Effector memory CD4-positive, alpha-beta T cell (primary cell): ENCODE measurements around the gene KRT37.

Experiments
- DNase-seq, 3 donors: peaks; one replicate each; pipeline ENCODE4 v3.0.0-alpha.2; 2020
- H3K27ac ChIP-seq: 2 replicates; pipeline ENCODE4 v1.7.0; 2013; ENCODE audit warnings: mild to moderate bottlenecking, low read length, moderate library complexity; ENCODE audit not compliant: insufficient read depth, poor library complexity, severe bottlenecking
- H3K27me3 ChIP-seq: replicated peaks from 2 replicates; pipeline ENCODE4 v1.7.0; 2013; ENCODE audit warnings: mild to moderate bottlenecking, low read length; ENCODE audit not compliant: insufficient read depth, control insufficient read depth, poor library complexity, severe bottlenecking
- H3K36me3 ChIP-seq: 2 replicates; pipeline ENCODE4 v1.7.0; 2013; ENCODE audit warnings: mild to moderate bottlenecking, low read length, moderate library complexity; ENCODE audit not compliant: control insufficient read depth, insufficient read depth
- H3K4me1 ChIP-seq: 2 replicates; pipeline ENCODE4 v1.7.0; 2013; ENCODE audit warnings: low read length, mild to moderate bottlenecking; ENCODE audit not compliant: control insufficient read depth, insufficient read depth, poor library complexity, severe bottlenecking
- H3K4me3 ChIP-seq: 2 replicates; pipeline ENCODE4 v1.7.0; 2013; ENCODE audit warnings: low read length, low read depth, mild to moderate bottlenecking; ENCODE audit not compliant: insufficient read depth, poor library complexity, severe bottlenecking
- H3K9me3 ChIP-seq: 2 replicates; pipeline ENCODE4 v1.7.0; 2013; ENCODE audit warnings: mild to moderate bottlenecking, low read length, moderate library complexity; ENCODE audit not compliant: control insufficient read depth

The KRT37 gene

DNA sequence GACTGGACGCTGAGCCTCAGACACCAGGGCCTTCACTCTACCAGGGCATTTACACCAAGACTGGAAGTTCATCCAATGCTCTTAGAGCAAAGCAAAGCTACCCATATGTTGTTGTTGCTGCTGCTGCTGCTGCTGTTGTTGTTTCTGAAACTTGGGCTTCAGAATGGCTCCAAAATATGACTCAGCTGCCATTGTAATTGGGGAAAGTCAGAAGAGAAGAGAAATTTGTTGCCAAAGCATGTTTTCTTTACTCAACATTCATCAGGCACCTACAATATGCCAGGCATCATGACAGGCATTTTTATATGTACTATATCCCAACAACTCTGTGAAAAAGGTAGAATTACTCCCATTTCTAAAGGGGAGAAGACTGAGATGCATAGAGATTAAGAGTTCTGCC is 30.9 kb upstream of the KRT37 start:
- no peak for DNase-seq

DNA sequence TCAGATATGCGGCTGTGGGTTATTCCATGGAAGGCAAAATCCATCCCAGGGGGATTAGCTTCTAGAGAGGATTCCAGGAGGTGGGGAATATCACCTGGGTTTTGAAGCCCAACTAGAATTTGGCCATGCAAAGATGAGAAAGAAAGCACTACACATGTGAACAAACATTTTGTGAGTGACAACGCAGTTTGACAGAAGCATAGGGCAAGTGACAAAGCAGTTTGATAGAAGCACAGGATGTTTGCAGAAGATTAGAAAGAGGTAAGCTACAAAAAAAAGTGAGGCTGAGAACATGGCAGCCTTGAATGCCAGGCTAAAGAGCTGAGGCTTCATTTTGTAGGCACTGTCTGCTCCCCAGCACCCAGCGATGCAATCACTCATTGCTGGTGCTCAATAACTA is 28.7 kb upstream of the KRT37 start:
- no peak overlapping the region for H3K4me3 ChIP-seq
- DNase-seq: no peak
- H3K4me1 ChIP-seq: no peaks in the 10 kb centered on the region
- no peak overlapping the region for H3K27ac ChIP-seq
- H3K27me3 ChIP-seq: no peaks in the 10 kb centered on the region
- H3K9me3 ChIP-seq: no peaks in the 10 kb centered on the region
- H3K36me3 ChIP-seq: no peaks in the 10 kb centered on the region

More for the DNA sequence above, 30.9 kb upstream of the KRT37 start:
- Histone ChIP-seq H3K27me3 (no peaks in the 10 kb centered on the region), H3K4me1 (no peaks in the 10 kb centered on the region), H3K4me3 (no peak overlapping the region), H3K9me3 (no peaks in the 10 kb centered on the region), H3K27ac (no peak overlapping the region), H3K36me3 (no peaks in the 10 kb centered on the region)

DNA sequence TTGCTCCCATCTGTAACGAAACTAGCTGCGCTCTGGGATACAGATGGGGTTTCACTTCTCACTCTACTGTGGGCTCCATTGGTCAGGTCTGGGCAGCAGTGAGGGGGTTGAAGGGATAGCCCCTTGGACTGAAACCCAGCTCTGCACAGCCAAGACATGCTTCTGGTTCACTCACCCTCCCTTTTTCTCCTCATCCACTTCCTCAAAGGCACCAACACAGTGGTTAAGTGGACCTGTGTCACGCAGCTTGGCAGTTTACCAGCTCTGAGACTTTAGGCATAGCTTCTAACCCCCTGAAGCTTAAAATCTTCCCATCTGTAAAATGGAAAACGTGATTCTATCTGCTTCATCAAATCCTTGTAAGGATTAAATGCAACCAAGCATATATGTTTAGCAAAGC is 27.9 kb upstream of the KRT37 start:
- Histone ChIP-seq H3K4me1 (no peaks in the 10 kb centered on the region), H3K4me3 (no peak overlapping the region), H3K27ac (no peak overlapping the region), H3K9me3 (no peaks in the 10 kb centered on the region), H3K36me3 (no peaks in the 10 kb centered on the region), H3K27me3 (no peaks in the 10 kb centered on the region)
- no peak for DNase-seq

DNA sequence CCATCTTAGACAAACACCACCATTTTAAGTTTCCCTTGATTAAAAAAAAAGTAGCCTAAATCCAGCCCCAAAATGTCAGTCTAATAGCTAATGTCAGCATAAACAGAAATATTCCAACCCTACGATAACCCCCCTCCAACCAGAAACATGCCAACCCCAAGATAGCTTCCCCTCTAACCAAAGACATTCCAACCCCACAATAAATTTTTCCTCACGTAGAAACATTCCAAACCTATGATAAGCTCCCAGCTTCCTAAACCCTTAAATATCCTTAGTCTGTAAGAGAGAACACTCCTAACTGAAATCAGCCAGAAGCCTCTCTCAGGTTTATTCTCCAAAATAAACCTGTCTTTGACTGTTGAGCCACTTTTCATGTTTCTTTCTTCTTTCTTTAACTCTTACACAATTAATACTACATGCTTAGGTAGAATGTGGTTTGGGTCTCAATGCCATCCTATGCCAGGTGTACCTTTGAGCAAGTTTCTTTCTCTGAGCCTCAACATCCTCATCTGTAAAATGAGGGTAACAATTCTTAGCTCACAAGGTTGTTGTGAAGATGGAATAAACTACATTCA is 26.9 kb upstream of the KRT37 start:
- Histone ChIP-seq H3K9me3 (no peaks in the 10 kb centered on the region), H3K27me3 (no peaks in the 10 kb centered on the region), H3K36me3 (no peaks in the 10 kb centered on the region), H3K4me1 (no peaks in the 10 kb centered on the region), H3K27ac (no peak overlapping the region), H3K4me3 (no peak overlapping the region)
- no peak for DNase-seq

DNA sequence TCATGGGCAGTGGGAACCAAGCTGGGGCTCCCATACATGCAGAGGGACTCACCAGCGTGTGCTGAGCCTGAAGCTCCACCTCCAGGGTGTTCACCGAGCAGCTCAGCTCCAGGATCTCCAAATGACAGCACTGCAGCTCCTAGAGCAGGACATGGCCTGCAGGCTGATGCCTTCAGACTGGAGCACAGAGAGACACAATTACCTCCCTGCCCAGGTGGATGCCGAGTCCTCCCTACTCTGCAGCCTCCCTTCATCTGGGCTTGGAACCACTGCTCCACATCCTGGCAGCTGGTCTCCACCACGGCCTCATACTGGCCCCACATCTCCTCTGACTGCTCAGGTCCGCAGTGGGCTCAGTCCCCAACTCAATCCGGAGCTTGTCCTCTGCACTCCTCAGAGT is 24.6 kb upstream of the KRT37 start:
- no peaks in the 10 kb centered on the region for H3K27me3 ChIP-seq
- no peak for DNase-seq
- no peak overlapping the region for H3K27ac ChIP-seq

DNA sequence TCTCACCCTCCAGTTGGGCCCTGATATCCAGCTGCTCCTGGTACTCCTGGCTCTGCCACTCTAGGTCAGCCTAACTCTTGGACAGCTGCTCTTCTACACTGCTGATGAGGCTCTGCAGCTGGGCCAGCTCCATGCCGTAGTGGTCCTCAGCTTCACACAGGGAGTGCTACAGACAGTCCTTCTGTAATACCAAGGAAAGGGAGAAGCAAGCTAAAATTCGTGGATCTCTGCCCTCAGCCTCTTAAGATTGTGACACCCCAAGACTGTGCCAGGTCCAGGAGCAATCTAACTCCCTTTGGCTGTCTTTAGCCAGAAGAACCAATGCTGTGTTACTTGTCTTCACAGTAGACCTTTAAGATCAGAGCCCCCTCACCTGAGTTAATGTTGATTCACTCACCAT is 24.1 kb upstream of the KRT37 start:
- no peak for DNase-seq
- Histone ChIP-seq H3K4me1 (no peaks in the 10 kb centered on the region), H3K27me3 (no peaks in the 10 kb centered on the region), H3K9me3 (no peaks in the 10 kb centered on the region), H3K4me3 (no peak overlapping the region), H3K27ac (no peak overlapping the region), H3K36me3 (no peaks in the 10 kb centered on the region)

More for the DNA sequence above, 24.6 kb upstream of the KRT37 start:
- no peaks in the 10 kb centered on the region for H3K9me3 ChIP-seq
- no peaks in the 10 kb centered on the region for H3K36me3 ChIP-seq
- no peak overlapping the region for H3K4me3 ChIP-seq
- H3K4me1 ChIP-seq: no peaks in the 10 kb centered on the region

DNA sequence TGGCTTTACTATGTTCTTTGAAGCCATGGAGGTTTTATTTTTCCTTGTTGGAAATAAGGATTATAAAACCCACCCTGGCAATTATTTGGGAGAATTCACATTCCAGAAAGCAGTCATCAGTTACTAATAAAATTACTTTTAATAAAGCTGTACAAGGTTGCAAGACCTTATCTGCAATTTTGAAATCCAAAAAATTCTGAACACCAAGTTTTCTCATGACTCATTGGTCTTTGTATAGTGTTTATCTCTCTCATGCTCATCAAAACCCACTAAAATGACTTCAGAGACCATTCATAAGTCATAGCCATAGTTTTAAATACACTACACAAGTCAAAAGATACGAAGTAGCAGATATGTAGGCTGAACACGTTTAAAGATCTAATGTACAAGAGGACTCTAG is 22.4 kb upstream of the KRT37 start:
- H3K36me3 ChIP-seq: no peaks in the 10 kb centered on the region
- no peaks in the 10 kb centered on the region for H3K4me1 ChIP-seq
- no peak overlapping the region for H3K4me3 ChIP-seq
- DNase-seq: no peak
- no peaks in the 10 kb centered on the region for H3K27me3 ChIP-seq
- no peak overlapping the region for H3K27ac ChIP-seq
- no peaks in the 10 kb centered on the region for H3K9me3 ChIP-seq

DNA sequence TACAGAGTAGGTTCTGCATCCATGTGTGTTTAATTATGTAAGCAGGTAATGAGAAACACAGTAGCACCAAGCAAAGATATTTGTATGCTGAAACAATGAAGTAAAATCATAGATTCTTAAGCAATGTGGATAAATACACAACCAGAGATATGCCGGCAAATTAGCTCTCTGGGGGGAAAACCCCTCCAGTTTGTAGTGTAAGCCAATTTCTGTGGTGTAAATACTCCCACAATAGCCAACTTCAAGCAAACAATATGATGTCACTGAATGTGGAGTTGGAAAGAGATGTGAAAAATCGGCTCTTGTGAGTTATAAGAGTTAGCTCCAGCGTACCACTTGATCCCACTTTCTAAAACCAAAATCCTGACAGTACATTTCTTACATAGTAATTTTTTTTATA is 20.3 kb upstream of the KRT37 start:
- Histone ChIP-seq H3K27ac (no peak overlapping the region), H3K4me3 (no peak overlapping the region), H3K36me3 (no peaks in the 10 kb centered on the region), H3K27me3 (no peaks in the 10 kb centered on the region), H3K4me1 (no peaks in the 10 kb centered on the region), H3K9me3 (no peaks in the 10 kb centered on the region)
- DNase-seq: no peak

DNA sequence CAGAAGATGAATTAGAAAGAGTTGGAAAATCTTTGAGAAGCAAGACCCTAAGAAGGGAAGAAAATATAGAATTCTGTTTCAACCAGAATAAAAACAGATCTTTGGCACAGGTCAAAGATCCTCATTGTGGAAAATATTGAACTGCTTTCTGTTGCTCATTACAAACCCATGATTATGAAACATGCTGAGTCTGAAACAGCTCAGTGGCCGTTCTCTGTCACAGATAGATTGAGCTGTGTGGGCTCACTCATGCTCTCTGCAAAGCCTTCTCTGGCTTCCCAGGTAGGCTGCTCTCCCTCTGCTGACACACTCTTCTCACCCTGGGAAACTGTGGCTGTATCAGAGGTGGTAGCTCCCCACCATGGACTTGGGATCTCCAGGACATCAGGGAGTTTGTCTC is 19.8 kb upstream of the KRT37 start:
- Histone ChIP-seq H3K27me3 (no peaks in the 10 kb centered on the region), H3K4me1 (no peaks in the 10 kb centered on the region)
- no peak for DNase-seq

DNA sequence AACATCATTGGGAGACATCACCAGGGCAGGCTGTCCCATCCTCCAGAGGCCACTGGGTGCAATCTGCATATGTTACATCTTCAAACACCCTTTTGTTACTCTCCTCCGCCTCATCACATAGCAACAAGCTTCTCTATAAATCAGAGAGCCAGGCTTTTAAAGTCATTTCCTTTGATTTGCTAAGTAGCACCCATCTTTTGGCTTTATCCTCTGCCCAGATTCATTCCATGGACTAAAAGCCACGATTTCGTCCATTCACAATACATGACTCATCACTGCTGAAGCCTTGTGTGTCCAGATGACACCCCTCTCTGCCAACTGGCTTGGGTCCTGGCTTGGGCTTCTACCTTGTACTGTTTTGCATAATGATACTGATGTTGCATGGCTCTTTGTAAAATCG is 18.4 kb upstream of the KRT37 start:
- DNase-seq: no peak
- H3K36me3 ChIP-seq: no peaks in the 10 kb centered on the region
- no peaks in the 10 kb centered on the region for H3K9me3 ChIP-seq
- H3K27me3 ChIP-seq: no peaks in the 10 kb centered on the region
- no peak overlapping the region for H3K4me3 ChIP-seq
- H3K4me1 ChIP-seq: no peaks in the 10 kb centered on the region
- no peak overlapping the region for H3K27ac ChIP-seq

More for the DNA sequence above, 19.8 kb upstream of the KRT37 start:
- Histone ChIP-seq H3K9me3 (no peaks in the 10 kb centered on the region), H3K4me3 (no peak overlapping the region), H3K36me3 (no peaks in the 10 kb centered on the region), H3K27ac (no peak overlapping the region)
